Measurements from ENCODE around the gene KRTAP4-3.
"Not testable (repeated sequence)": the region's sequence is repeated elsewhere in the genome, so short reads cannot be mapped to it uniquely, and the experiment has no call there.

The KRTAP4-3 gene

DNA sequence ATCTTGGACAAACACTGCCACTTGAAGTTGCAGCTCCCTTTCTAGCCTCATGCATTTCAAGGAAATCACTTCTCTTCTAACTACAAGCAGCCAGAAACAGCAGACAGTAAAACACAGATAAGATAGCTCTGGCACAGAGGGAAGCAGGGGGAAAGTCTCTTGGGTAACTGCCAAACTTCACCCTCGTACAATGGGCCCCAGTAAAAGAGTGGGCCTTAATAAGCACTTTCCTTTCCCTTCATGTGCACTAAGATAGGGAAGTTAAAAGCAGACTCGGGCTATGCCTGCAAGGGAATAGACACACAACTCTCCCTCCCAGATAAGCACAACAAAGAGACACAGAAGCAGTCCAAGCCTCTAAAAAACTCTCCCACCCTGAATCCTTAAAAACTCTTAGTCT lies 14.2 kb downstream of the KRTAP4-3 start:
- DNase-seq (ENCODE audit: extremely low read depth in 1 of 2, low read depth in 1 of 2): no peak

DNA sequence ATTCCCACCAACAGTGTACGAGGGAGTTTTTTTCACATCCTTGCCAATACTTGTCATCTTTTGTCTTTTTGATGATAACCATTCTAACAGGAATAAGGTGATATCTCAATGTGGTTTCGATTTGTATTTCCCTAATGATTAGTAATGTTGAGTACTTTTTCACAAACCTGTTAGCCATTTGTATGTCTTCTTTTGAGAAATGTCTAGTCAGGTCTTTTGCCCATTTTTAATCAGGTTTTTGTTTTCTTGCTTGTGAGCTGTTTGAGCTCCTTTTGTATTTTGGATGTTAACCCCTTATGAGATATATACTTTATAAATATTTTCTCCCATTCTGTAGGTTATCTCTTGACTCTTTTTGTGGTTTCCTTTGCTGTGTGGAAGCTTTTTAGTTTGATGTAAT lies 16.5 kb downstream of the KRTAP4-3 start:
- no peak for DNase-seq (ENCODE audit: extremely low read depth in 1 of 2, low read depth in 1 of 2)

- no peak for DNase-seq (ENCODE audit: extremely low read depth in 1 of 2, low read depth in 1 of 2)
These were observed 18.0 kb downstream of the KRTAP4-3 start for GRCh38 chr17:41150026-41150425.

GRCh38 chr17:41149652-41149985 lies 18.4 kb downstream of the KRTAP4-3 start, which contains the start of gene KRTAP4-5:
Gene KRTAP4-5, minus strand, starts transcription at chr17:41149825. Its CDS starts 58 bp downstream, at chr17:41149767.
- DNase-seq (ENCODE audit: extremely low read depth in 1 of 2, low read depth in 1 of 2): no peak

GRCh38 chr17:41148971-41149651 lies 18.9 kb downstream of the KRTAP4-3 start:
- not testable (repeated sequence) for DNase-seq (ENCODE audit: extremely low read depth in 1 of 2, low read depth in 1 of 2)

GRCh38 chr17:41147531-41148204 lies 20.4 kb downstream of the KRTAP4-3 start:
- DNase-seq (ENCODE audit: extremely low read depth in 1 of 2, low read depth in 1 of 2): no peak

GRCh38 chr17:41145261-41145660 lies 22.8 kb downstream of the KRTAP4-3 start:
- no peak for DNase-seq (ENCODE audit: extremely low read depth in 1 of 2, low read depth in 1 of 2)

DNA sequence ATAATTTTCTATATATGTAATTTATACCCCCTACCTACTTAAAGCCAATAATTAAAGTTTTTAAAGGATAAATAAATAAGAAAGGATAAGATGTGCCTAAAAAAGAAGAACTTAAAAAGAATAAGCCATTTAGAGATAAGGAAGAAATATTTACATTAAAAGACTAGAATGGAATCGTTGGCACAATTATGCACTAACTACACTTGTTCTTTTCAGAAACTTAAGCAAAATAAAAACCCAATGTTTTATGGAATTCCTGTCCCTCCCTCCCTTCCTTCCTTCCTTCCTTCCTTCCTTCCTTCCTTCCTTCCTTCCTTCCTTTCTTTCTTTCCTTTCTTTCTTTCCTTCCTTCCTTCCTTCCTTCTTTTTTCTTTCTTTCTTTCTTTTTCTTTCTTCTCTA lies 23.2 kb downstream of the KRTAP4-3 start:
- no peak for DNase-seq (ENCODE audit: extremely low read depth in 1 of 2, low read depth in 1 of 2)

DNA sequence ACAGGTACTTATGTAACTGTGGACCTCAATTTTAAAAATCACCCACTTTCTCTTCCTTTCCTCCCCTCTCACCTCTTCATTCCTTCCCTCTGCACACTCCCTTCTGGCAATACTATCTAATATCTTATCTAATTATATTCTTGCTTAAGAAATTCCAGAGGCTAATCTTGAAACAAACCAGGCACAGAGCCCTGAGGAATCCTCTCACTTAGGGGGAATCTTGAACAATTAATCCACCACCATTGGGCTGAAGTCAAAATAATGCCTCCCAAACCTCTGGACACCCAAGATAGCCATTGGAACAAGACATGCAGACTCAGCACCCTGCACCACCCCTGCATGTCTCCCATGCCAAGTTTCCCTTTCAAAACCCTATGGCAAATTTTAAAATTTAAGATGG lies 26.7 kb downstream of the KRTAP4-3 start:
- no peak for DNase-seq (ENCODE audit: extremely low read depth in 1 of 2, low read depth in 1 of 2)

DNA sequence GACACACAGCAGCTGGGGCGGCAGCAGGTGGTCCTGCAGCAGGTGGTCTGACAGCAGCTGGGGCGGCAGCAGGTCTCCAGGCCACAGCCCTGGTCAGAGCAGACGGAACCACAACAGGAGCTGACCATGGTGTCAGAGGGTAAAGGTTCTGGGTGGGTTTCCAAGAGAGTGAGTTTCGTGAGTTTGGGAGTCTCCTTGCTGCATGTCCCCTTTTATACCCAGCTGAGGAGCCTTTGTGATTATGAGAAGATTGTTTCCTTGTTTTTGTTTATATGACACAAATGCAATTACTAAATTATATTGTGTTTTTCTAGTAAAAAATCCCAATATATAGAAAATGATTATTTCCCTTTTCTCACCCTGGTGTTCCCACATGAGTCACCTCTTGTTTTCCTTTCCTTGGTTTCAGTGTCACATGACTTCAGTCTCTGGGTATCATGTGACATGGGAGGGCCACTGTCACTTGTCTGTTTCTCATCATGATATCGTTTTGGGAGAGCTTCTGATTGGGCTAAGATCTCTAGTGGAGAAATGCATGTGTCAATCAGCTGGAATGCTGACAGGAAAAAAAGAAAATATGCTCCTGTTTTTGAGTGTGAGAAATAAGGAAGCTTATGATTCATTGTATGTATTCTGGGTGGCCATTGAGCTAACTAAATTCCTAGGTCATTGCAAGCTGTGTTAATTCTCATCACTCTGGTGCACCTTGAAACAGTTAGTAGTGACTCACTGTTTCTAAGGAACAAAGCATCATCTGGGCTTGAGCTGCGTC lies 27.5 kb downstream of the KRTAP4-3 start, which contains the start of gene KRTAP4-6:
Gene KRTAP4-6, minus strand, starts transcription at position 185 of the 772 bp plus-strand sequence. Its CDS starts 57 bp downstream, at position 128.
- no peak for DNase-seq (ENCODE audit: extremely low read depth in 1 of 2, low read depth in 1 of 2)

DNA sequence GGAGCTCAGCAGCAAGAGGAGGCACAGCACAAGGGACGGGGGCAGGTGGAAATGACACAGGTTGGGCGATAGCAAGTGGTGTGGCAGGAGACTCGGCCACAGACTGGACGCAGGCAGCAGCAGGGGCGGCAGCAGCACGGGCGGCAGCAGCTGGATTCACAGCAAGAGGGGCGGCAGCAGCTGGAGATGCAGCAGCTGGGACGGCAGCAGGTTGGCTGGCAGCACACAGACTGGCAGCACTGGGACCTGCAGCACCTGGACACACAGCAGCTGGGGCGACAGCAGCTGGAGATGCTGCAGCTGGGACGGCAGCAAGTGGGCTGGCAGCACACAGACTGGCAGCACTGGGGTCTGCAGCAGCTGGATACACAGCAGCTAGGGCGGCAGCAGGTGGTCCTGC lies 28.2 kb downstream of the KRTAP4-3 start:
- not testable (repeated sequence) for DNase-seq (ENCODE audit: extremely low read depth in 1 of 2, low read depth in 1 of 2)

DNA sequence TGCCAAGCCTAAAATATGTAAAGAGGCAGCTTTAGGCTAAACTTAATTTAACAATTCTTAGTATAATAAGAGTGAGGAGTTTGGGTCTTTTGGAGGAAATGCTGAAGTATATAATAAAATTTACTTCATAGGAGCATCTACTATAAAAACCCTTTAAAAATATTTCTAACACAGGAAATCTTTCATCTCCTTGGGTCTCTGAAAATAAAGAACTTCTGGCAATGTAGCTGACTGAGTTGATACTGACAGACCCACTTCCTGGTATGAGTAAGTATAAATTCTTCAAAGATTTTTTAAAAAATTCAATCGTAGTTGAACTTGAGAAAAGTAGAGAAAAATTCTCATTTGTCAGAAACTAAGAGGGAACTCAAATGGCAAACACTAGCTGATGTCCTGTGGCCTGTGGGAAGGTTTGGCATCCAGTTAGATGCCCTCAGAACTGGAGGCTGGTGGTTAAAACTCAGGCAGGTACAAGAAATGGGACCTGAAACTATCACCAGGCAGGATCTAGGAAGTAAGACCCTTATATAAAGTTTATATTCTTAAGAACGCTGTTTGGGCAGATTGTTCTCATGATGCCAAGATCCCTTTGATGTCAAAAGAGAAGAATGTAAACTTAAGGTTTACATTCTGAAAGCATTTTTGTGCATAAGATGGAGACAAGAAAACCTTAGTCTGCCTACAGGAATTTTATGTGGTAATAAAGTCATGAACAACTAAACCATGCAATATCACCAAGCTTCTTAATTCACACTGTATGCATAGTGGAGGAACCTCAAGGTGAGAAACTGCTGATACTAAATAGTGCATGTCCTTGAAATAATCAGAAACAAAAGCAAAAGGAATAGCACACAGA lies 33.9 kb downstream of the KRTAP4-3 start:
- DNase-seq (ENCODE audit: extremely low read depth in 1 of 2, low read depth in 1 of 2): no peak

- no peak for DNase-seq (ENCODE audit: extremely low read depth in 1 of 2, low read depth in 1 of 2)
These were observed 36.0 kb downstream of the KRTAP4-3 start for GRCh38 chr17:41131979-41132378.

DNA sequence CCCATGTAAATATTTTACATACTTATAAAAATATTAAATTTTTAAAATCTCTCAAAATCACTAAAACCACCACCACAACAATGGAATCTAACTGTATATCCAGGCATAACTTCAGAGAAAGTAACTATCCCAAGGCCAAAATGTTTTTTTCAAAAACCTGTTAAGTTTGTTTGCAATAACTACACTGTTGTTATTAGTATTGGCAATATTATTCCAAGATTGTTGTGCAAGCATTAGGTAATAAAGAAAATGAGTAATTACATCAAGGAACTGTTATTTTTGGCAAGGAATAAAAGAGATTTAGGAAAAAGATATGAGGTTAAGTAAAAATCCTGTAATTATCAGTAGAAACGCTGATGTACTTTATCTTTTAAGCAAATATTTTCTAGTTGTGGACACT lies 40.6 kb downstream of the KRTAP4-3 start:
- no peak for DNase-seq (ENCODE audit: extremely low read depth in 1 of 2, low read depth in 1 of 2)

GRCh38 chr17:41126412-41126811 lies 41.6 kb downstream of the KRTAP4-3 start:
- DNase-seq (ENCODE audit: extremely low read depth in 1 of 2, low read depth in 1 of 2): no peak

DNA sequence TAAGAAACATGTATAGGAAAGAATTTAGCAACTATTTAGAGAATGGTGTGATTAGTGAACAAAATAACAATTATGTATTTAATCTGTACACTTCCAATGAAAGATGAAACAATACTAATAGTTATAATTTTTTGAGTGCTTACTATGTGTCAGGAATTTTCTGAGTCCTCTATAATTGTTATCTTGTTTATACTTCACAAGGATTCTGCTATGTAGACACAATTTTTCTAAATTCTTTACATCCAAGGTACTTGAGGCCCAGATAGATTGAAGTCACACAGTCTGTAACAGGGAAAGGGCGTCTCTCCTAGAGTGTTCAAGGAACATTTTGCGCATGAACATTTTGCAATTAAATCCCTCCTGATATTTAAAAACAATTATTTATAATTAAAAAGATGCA lies 43.0 kb downstream of the KRTAP4-3 start:
- no peak for DNase-seq (ENCODE audit: extremely low read depth in 1 of 2, low read depth in 1 of 2)

- not testable (repeated sequence) for DNase-seq (ENCODE audit: extremely low read depth in 1 of 2, low read depth in 1 of 2)
These were observed 44.0 kb downstream of the KRTAP4-3 start, which contains the start of gene KRTAP4-12 for GRCh38 chr17:41123991-41124371. Gene KRTAP4-12, minus strand, starts transcription at chr17:41124182. Its CDS starts 60 bp downstream, at chr17:41124122.

DNA sequence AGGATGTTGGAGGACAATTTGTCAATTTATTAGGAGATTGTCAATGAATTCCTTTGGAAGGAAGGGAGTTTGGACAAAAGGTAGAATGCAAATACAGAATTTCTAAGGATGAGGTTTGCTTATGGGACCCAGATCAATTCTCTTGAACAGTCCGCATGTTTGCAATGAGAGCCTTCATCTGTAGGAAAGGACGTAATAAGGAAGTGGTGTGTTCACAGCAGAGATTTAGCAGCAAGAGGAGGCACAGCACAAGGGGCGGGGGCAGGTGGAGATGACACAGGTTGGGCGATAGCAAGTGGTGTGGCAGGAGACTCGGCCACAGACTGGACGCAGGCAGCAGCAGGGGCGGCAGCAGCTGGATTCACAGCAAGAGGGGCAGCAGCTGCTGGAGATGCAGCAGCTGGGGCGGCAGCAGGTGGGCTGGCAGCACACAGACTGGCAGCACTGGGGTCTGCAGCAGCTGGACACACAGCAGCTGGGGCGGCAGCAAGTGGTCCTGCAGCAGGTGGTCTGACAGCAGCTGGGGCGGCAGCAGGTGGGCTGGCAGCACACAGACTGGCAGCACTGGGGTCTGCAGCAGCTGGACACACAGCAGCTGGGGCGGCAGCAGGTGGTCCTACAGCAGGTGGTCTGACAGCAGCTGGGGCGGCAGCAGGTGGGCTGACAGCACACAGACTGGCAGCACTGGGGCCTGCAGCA lies 44.6 kb downstream of the KRTAP4-3 start:
- not testable (repeated sequence) for DNase-seq (ENCODE audit: extremely low read depth in 1 of 2, low read depth in 1 of 2)

GRCh38 chr17:41121742-41122141 lies 46.3 kb downstream of the KRTAP4-3 start:
- no peak for DNase-seq (ENCODE audit: extremely low read depth in 1 of 2, low read depth in 1 of 2)
